ENCODE data around the gene PFKFB1. TPM values are rescaled to one million over a fixed set of nuclear protein-coding genes. Genes with fewer than 3 reads are reported as not detected.

The PFKFB1 gene
- total and polyA plus RNA-seq, 2 of the 13 experiments (the other 11 are each of a cell fraction or from before 2014, with no cell fraction given): 1.5 to 2.9 TPM

GRCh38 chrX:54995621-54996020 lies 1.6 kb upstream of the PFKFB1 start:
- H3K36me3 ChIP-seq (replicated peaks in 1 of 2; ENCODE audit: control insufficient read depth in 1 of 2, insufficient read depth in 2 of 2, low read length in 2 of 2): no peaks in the 10 kb centered on the region
- H3K4me2 ChIP-seq (ENCODE audit: low read depth, low read length): no peak overlapping the region
- H4K20me1 ChIP-seq (ENCODE audit: insufficient read depth, low read length): no peaks in the 10 kb centered on the region
- BruUV-seq (replicated peaks): no TSS peak
- FAIRE-seq (no peak), DNase-seq (ENCODE audit: low spot score) (no peak), ATAC-seq (no peak)
- no peak overlapping the region for H3K27ac ChIP-seq (ENCODE audit: extremely low read length, insufficient read depth, low read length)
- peaks cover 4% of the 10 kb centered on the region for H3K79me2 ChIP-seq (ENCODE audit: insufficient read depth, low read length)
- no peaks in the 10 kb centered on the region; a peak in 1 of 5 replicates for H3K27me3 ChIP-seq (ENCODE audit: control insufficient read depth in 1 of 2, insufficient read depth in 2 of 2, low read length in 2 of 2)
- H3K4me3 ChIP-seq (replicated peaks in 1 of 3; ENCODE audit: insufficient read depth in 1 of 3, low read depth in 2 of 3, low read length in 3 of 3): no peak overlapping the region
- intact Hi-C loops (cut with micrococcal nuclease; ENCODE audit: unreplicated experiment) (loop anchor here (2.0 kb wide), 1 partner anchor 75 kb away; the partner anchor contains the start of gene TRO), in situ Hi-C loops (cut with HindIII; ENCODE audit: extremely low pct_ligation_motif_present, low pct_unique_long_range_greater_than_20kb) (no loop called here)
- H3K9ac ChIP-seq (ENCODE audit: insufficient read depth, low read depth, low read length): no peak overlapping the region
- CTCF ChIA-PET (ENCODE audit: low intra/inter-chr PET ratio, low total read pairs): no interaction called here
- H3K9me3 ChIP-seq (ENCODE audit: low read length): no peaks in the 10 kb centered on the region
- no peak for TF ChIP-seq PCBP1 (IDR thresholded peaks at IDR 0.05; ENCODE audit: borderline replicate concordance, low read depth, low read length)
- TF ChIP-seq MAFF (IDR thresholded peaks at IDR 0.05; ENCODE audit: low read depth, low read length): 0 out of 2 replicates have a peak, but pooled peaks have one; percentile 25
- TF ChIP-seq MAFK (conservative IDR thresholded peaks at IDR 0.05 in 1 of 2, IDR thresholded peaks at IDR 0.05 in 1 of 2; ENCODE audit: low read length in 2 of 2): peak; percentile 40 to 66; a peak in 3 of 4 replicates
- POLR2A ChIA-PET: interaction anchor here (1.0 to 2.1 kb wide), 2 partner anchors 12 to 16 kb away, joined by 3 to 16 read pairs; no protein-coding TSS in a partner anchor
- H2AFZ ChIP-seq (ENCODE audit: low read length): no peak overlapping the region
- H3K4me1 ChIP-seq (ENCODE audit: insufficient read depth, low read length): peaks cover 64% of the 10 kb centered on the region

- in situ Hi-C loops (cut with HindIII; ENCODE audit: extremely low pct_ligation_motif_present, low pct_unique_long_range_greater_than_20kb) (no loop called here), intact Hi-C loops (cut with micrococcal nuclease; ENCODE audit: unreplicated experiment) (loop anchor here (2.0 kb wide), 1 partner anchor 74 kb away; the partner anchor contains the start of gene TRO)
- FAIRE-seq (peak; percentile 63), DNase-seq (ENCODE audit: low spot score) (no peak), ATAC-seq (peak; percentile 62)
- ChIA-PET POLR2A (interaction anchor here (1.0 to 2.1 kb wide), 3 partner anchors 11 to 15 kb away, joined by 3 to 16 read pairs (median 4); no protein-coding TSS in a partner anchor), CTCF (ENCODE audit: low intra/inter-chr PET ratio, low total read pairs) (no interaction called here)
- Histone ChIP-seq H3K4me1 (ENCODE audit: insufficient read depth, low read length) (peaks cover 64% of the 10 kb centered on the region), H3K36me3 (replicated peaks in 1 of 2; ENCODE audit: control insufficient read depth in 1 of 2, insufficient read depth in 2 of 2, low read length in 2 of 2) (no peaks in the 10 kb centered on the region), H3K9me3 (ENCODE audit: low read length) (no peaks in the 10 kb centered on the region), H3K27ac (ENCODE audit: extremely low read length, insufficient read depth, low read length) (peak overlapping the region; percentile 70), H2AFZ (ENCODE audit: low read length) (no peak overlapping the region), H3K9ac (ENCODE audit: insufficient read depth, low read depth, low read length) (no peak overlapping the region), H4K20me1 (ENCODE audit: insufficient read depth, low read length) (no peaks in the 10 kb centered on the region), H3K4me3 (replicated peaks in 1 of 3; ENCODE audit: insufficient read depth in 1 of 3, low read depth in 2 of 3, low read length in 3 of 3) (peak overlapping the region in 1 of 3 experiments; percentile 62; a peak in 2 of 6 replicates), H3K27me3 (ENCODE audit: control insufficient read depth in 1 of 2, insufficient read depth in 2 of 2, low read length in 2 of 2) (no peaks in the 10 kb centered on the region; a peak in 1 of 5 replicates), H3K4me2 (ENCODE audit: low read depth, low read length) (peak overlapping the region; percentile 84), H3K79me2 (ENCODE audit: insufficient read depth, low read length) (no peaks in the 10 kb centered on the region)
- WGBS (ENCODE audit: low lambda C conversion rate): 3% methylated on average over 6 of the region's 6 CpGs
- BruUV-seq (replicated peaks): no TSS peak
- 0 out of 2 replicates have a peak, but pooled peaks have one; percentile 36 for TF ChIP-seq FOSL1 (CRISPR knock-in tag; IDR thresholded peaks at IDR 0.05; ENCODE audit: borderline replicate concordance)
- TF ChIP-seq KDM4B (CRISPR knock-in tag; IDR thresholded peaks at IDR 0.05): no peak
- TF ChIP-seq ATF3 (CRISPR knock-in tag; IDR thresholded peaks at IDR 0.05): no peak
- 0 out of 2 replicates have a peak, but pooled peaks have one; percentile 36 for TF ChIP-seq RARA (CRISPR knock-in tag; IDR thresholded peaks at IDR 0.05)
- TF ChIP-seq NR3C1 (CRISPR knock-in tag; IDR thresholded peaks at IDR 0.05): no peak
- TF ChIP-seq TGIF2 (CRISPR knock-in tag; IDR thresholded peaks at IDR 0.05): no peak
- no peak for TF ChIP-seq ZSCAN22 (CRISPR knock-in tag; IDR thresholded peaks at IDR 0.05)
- TF ChIP-seq PITX1 (CRISPR knock-in tag; IDR thresholded peaks at IDR 0.05): 0 out of 2 replicates have a peak, but pooled peaks have one; percentile 25
- TF ChIP-seq GLI4 (CRISPR knock-in tag; IDR thresholded peaks at IDR 0.05; ENCODE audit: borderline replicate concordance): no peak
- no peak for TF ChIP-seq TRIM24 (CRISPR knock-in tag; IDR thresholded peaks at IDR 0.05)
- 0 out of 2 replicates have a peak, but pooled peaks have one; percentile 27 for TF ChIP-seq TFE3 (CRISPR knock-in tag; IDR thresholded peaks at IDR 0.05)
- 0 out of 2 replicates have a peak, but pooled peaks have one; percentile 12 for TF ChIP-seq HNF4A (CRISPR knock-in tag; IDR thresholded peaks at IDR 0.05)
- TF ChIP-seq FIP1L1 (IDR thresholded peaks at IDR 0.05; ENCODE audit: borderline replicate concordance, insufficient read depth, low read depth, low read length): no peak
- 0 out of 2 replicates have a peak, but pooled peaks have one; percentile 26 for TF ChIP-seq JUN (CRISPR knock-in tag; IDR thresholded peaks at IDR 0.05)
Observed at GRCh38 chrX:54994668-54995351, 822 bp upstream of the PFKFB1 start.

Data from HepG2 (cell line).